ENCODE results near the gene BEST4.

BEST4 gene

GRCh38 chr1:44786841-44787426 lies 1.0 kb downstream of the BEST4 start:
- Histone ChIP-seq H4K20me1 (ENCODE audit: low read depth, low read length) (no peaks in the 10 kb centered on the region), H3K36me3 (ENCODE audit: low read length) (no peaks in the 10 kb centered on the region), H3K27ac (ENCODE audit: low read depth, low read length) (no peak overlapping the region), H3K4me3 (ENCODE audit: insufficient read depth, low read length, poor library complexity, severe bottlenecking) (no peak overlapping the region), H3K9me2 (replicated peaks; ENCODE audit: insufficient read depth, low read length) (no peaks in the 10 kb centered on the region), H3K27me3 (ENCODE audit: low read length) (no peaks in the 10 kb centered on the region), H3K4me2 (ENCODE audit: low read depth, low read length, poor library complexity, severe bottlenecking) (peak overlapping the region; percentile 64), H3K79me2 (ENCODE audit: insufficient read depth, low read length) (no peaks in the 10 kb centered on the region), H3F3A (ENCODE audit: insufficient read depth) (peaks cover 47% of the 10 kb centered on the region), H2AFZ (ENCODE audit: low read depth, low read length, severe bottlenecking) (peak overlapping the region; percentile 87), H3K9me3 (ENCODE audit: insufficient read depth, low read length) (no peaks in the 10 kb centered on the region), H3K9ac (ENCODE audit: low read length) (peak overlapping the region; percentile 50)
- TF ChIP-seq EZH2phosphoT487 (conservative IDR thresholded peaks at IDR 0.05; ENCODE audit: low read length) (no peak), CTCF (IDR thresholded peaks at IDR 0.05; ENCODE audit: insufficient read depth, low read length, poor library complexity, severe bottlenecking) (no peak)

DNA sequence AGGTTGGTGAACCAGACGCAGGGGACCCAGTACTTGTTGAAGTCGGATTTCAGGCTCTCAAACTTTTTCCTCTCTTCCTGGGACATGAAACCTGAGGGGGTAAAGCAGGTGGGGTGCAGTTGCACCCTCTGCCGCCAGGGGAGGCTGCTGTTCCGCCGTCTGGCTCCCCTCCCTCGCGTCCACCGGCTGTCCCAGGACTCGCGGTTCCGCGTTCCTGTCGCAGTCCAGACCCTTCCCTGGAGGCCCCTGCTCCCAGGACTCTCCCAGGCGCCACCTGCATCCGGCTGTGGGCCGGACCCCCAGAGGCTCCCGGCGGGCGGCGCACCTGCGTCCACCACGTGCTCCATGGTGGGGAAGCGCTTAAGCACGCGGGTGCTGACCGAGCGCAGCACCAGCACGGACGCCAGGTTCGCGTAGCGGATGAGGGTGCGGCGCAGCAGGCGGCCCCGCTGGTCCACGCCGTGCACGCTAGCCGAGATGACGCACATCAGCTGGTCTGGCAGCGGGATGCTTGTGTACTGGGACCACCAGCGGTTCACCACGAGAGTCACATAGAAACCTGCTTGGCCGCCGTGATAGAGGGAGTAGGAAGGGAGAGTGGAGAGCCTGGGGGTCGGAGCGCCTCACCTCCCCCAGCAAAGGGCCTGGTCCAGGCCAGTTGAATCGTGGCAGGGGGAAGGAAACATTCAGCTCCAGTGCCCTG lies 1.7 kb downstream of the BEST4 start:
- H4K20me1 ChIP-seq (ENCODE audit: low read depth, low read length) = no peaks in the 10 kb centered on the region
- H3K27ac ChIP-seq (ENCODE audit: low read depth, low read length) = no peak overlapping the region
- H3F3A ChIP-seq (ENCODE audit: insufficient read depth) = peaks cover 52% of the 10 kb centered on the region
- no peaks in the 10 kb centered on the region for H3K36me3 ChIP-seq (ENCODE audit: low read length)
- no peaks in the 10 kb centered on the region for H3K9me3 ChIP-seq (ENCODE audit: insufficient read depth, low read length)
- H3K9me2 ChIP-seq (replicated peaks; ENCODE audit: insufficient read depth, low read length) = no peaks in the 10 kb centered on the region
- peak overlapping the region; percentile 45 for H3K4me3 ChIP-seq (ENCODE audit: insufficient read depth, low read length, poor library complexity, severe bottlenecking)
- no peaks in the 10 kb centered on the region for H3K27me3 ChIP-seq (ENCODE audit: low read length)
- peak overlapping the region; percentile 87 for H2AFZ ChIP-seq (ENCODE audit: low read depth, low read length, severe bottlenecking)
- TF ChIP-seq EZH2phosphoT487 (conservative IDR thresholded peaks at IDR 0.05; ENCODE audit: low read length) (no peak), CTCF (IDR thresholded peaks at IDR 0.05; ENCODE audit: insufficient read depth, low read length, poor library complexity, severe bottlenecking) (peak; percentile 95)
- peak overlapping the region; percentile 64 for H3K4me2 ChIP-seq (ENCODE audit: low read depth, low read length, poor library complexity, severe bottlenecking)
- H3K9ac ChIP-seq (ENCODE audit: low read length) = peak overlapping the region; percentile 50
- no peaks in the 10 kb centered on the region for H3K79me2 ChIP-seq (ENCODE audit: insufficient read depth, low read length)

- peak overlapping the region; percentile 50 for H3K9ac ChIP-seq (ENCODE audit: low read length)
- peak overlapping the region; percentile 45 for H3K4me3 ChIP-seq (ENCODE audit: insufficient read depth, low read length, poor library complexity, severe bottlenecking)
- no peaks in the 10 kb centered on the region for H4K20me1 ChIP-seq (ENCODE audit: low read depth, low read length)
- peaks cover 58% of the 10 kb centered on the region for H3F3A ChIP-seq (ENCODE audit: insufficient read depth)
- no peaks in the 10 kb centered on the region for H3K9me3 ChIP-seq (ENCODE audit: insufficient read depth, low read length)
- peak overlapping the region; percentile 64 for H3K4me2 ChIP-seq (ENCODE audit: low read depth, low read length, poor library complexity, severe bottlenecking)
- TF ChIP-seq CTCF (IDR thresholded peaks at IDR 0.05; ENCODE audit: insufficient read depth, low read length, poor library complexity, severe bottlenecking) = no peak
- no peak for TF ChIP-seq EZH2phosphoT487 (conservative IDR thresholded peaks at IDR 0.05; ENCODE audit: low read length)
- H3K27ac ChIP-seq (ENCODE audit: low read depth, low read length) = no peak overlapping the region
- H3K27me3 ChIP-seq (ENCODE audit: low read length) = no peaks in the 10 kb centered on the region
- H3K9me2 ChIP-seq (replicated peaks; ENCODE audit: insufficient read depth, low read length) = no peaks in the 10 kb centered on the region
- no peaks in the 10 kb centered on the region for H3K79me2 ChIP-seq (ENCODE audit: insufficient read depth, low read length)
- no peaks in the 10 kb centered on the region for H3K36me3 ChIP-seq (ENCODE audit: low read length)
- peak overlapping the region; percentile 87 for H2AFZ ChIP-seq (ENCODE audit: low read depth, low read length, severe bottlenecking)
Measured at GRCh38 chr1:44785501-44786137, 2.4 kb downstream of the BEST4 start.

All from SU-DHL-6 (cell line).